Suprapubic skin (tissue), 3 donors: ENCODE measurements around the gene RUVBL2.

Source experiments
- CTCF ChIP-seq, 2 donors: fragments of 200-600 bp in 1 of 2; fragments of 450-650 bp in 1 of 2; sonication (generic) in 1 of 2; IDR thresholded peaks; one replicate each; pipeline ENCODE4 v1.5.1; 2016 to 2019; ENCODE audit warnings: antibody characterized with exemption in 2 of 2, mild to moderate bottlenecking in 1 of 2, moderate library complexity in 1 of 2
- POLR2AphosphoS5 ChIP-seq, 3 donors: sonication (generic); formaldehyde crosslinking; IDR thresholded peaks; one replicate each; pipeline ENCODE4 v1.6.1; 2017; ENCODE audit warnings: antibody characterized with exemption in 3 of 3

GRCh38 chr19:49064768-49065611 lies 71.3 kb downstream of the RUVBL2 start, which contains the start of gene NTF4:
- TF ChIP-seq CTCF (IDR thresholded peaks at IDR 0.05): no peak
- no peak for TF ChIP-seq POLR2AphosphoS5 (IDR thresholded peaks at IDR 0.05)
